HepG2 (cell line): ENCODE data around the gene CENPB. TPM values are rescaled to one million over a fixed set of nuclear protein-coding genes. Genes with fewer than 3 reads are reported as not detected.

Experiments used
- CENPX ChIP-seq: sonication (generic); formaldehyde crosslinking; IDR thresholded peaks from 2 replicates; pipeline ENCODE4 v1.9.0; 2021; ENCODE audit warnings: mild to moderate bottlenecking, missing genetic modification reagents, moderate library complexity
- DPF2 ChIP-seq: sonication (generic); formaldehyde crosslinking; IDR thresholded peaks from 2 replicates; pipeline ENCODE4 v1.4.0; 2020; ENCODE audit warnings: mild to moderate bottlenecking, low read depth, missing genetic modification reagents, borderline replicate concordance
- DR1 ChIP-seq: sonication (generic); formaldehyde crosslinking; IDR thresholded peaks from 2 replicates; pipeline ENCODE4 v1.8.0; 2021; ENCODE audit warnings: mild to moderate bottlenecking, missing genetic modification reagents, inconsistent platforms
- HCFC1 ChIP-seq: fragments of 150-350 bp; IDR thresholded peaks from 2 replicates; pipeline ENCODE4 v1.6.1; 2014; ENCODE audit warnings: low read depth, low read length
- RBM22 ChIP-seq: fragments of 200-400 bp; formaldehyde crosslinking; optimal IDR thresholded peaks from 2 replicates; pipeline ENCODE3; 2017; ENCODE audit warnings: mild to moderate bottlenecking, low read length, moderate library complexity
- SMARCC2 ChIP-seq: fragments of 450-650 bp; IDR thresholded peaks from 2 replicates; pipeline ENCODE4 v1.6.1; 2017; ENCODE audit warnings: antibody characterized with exemption, mild to moderate bottlenecking
- TGIF2 ChIP-seq: IDR thresholded peaks from 2 replicates; pipeline ENCODE4 v1.6.1; 2016; ENCODE audit warnings: control low read depth, missing compliant biosample characterization
- ZFP37 ChIP-seq: sonication (generic); formaldehyde crosslinking; IDR thresholded peaks from 2 replicates; pipeline ENCODE4 v1.4.0; 2020; ENCODE audit warnings: missing genetic modification reagents, borderline replicate concordance
- ZFP62 ChIP-seq: sonication (generic); formaldehyde crosslinking; IDR thresholded peaks from 2 replicates; pipeline ENCODE4 v1.4.0; 2020; ENCODE audit warnings: missing genetic modification reagents
- ZNF230 ChIP-seq: sonication (generic); formaldehyde crosslinking; IDR thresholded peaks from 2 replicates; pipeline ENCODE4 v1.4.0; 2020; ENCODE audit warnings: mild to moderate bottlenecking, missing genetic modification reagents
- ZNF354B ChIP-seq: sonication (generic); formaldehyde crosslinking; IDR thresholded peaks from 2 replicates; pipeline ENCODE4 v1.8.0; 2022; ENCODE audit warnings: mild to moderate bottlenecking, missing genetic modification reagents
- ZNF430 ChIP-seq: sonication (generic); formaldehyde crosslinking; IDR thresholded peaks from 2 replicates; pipeline ENCODE4 v1.9.0; 2021; ENCODE audit warnings: mild to moderate bottlenecking, missing genetic modification reagents
- ZNF883 ChIP-seq: sonication (generic); formaldehyde crosslinking; IDR thresholded peaks from 2 replicates; pipeline ENCODE4 v1.5.1; 2020; ENCODE audit warnings: mild to moderate bottlenecking, missing genetic modification reagents; ENCODE audit errors: not compliant biosample characterization
- polyA plus RNA-seq, 8 experiments: library from polyadenylated mRNA; depleted of rRNA in 3 of 8; stranded (reverse) in 7 of 8; unstranded in 1 of 8; fragments of >200 nt; fragmentation: Illumina TruSeq in 4 of 8; extraction: Trizol in 4 of 8; gene quantifications; 2 replicates each; pipeline versions ENCODE4 v1.2.1 to v1.2.3, GENCODE V29; 2011 to 2016; ENCODE audit warnings: low read depth in 4 of 8, missing spikeins in 1 of 8, mixed read lengths in 1 of 8; ENCODE audit not compliant: insufficient read depth in 1 of 8
- total RNA-seq, 5 experiments: library from RNA; depleted of rRNA; stranded (reverse); fragments of >200 nt; fragmentation: Illumina TruSeq; extraction: Trizol; gene quantifications; 2 replicates each; pipeline ENCODE4 v1.2.3, GENCODE V29; 2016; ENCODE audit warnings: low read depth in 1 of 5
- TF ChIP-seq, protein P1 (sequence below): sonication (generic); formaldehyde crosslinking; IDR thresholded peaks from 2 replicates; pipeline ENCODE4 v1.4.0; 2020; ENCODE audit warnings: missing genetic modification reagents
- TF ChIP-seq, protein P2 (sequence below): IDR thresholded peaks from 2 replicates; pipeline ENCODE4 v1.6.1; 2016
- TF ChIP-seq, protein P3 (sequence below): IDR thresholded peaks from 2 replicates; pipeline ENCODE4 v1.6.1; 2016; ENCODE audit warnings: missing compliant biosample characterization, missing genetic modification reagents, borderline replicate concordance
- TF ChIP-seq, protein P4 (sequence below): sonication (generic); formaldehyde crosslinking; IDR thresholded peaks from 2 replicates; pipeline ENCODE4 v1.4.0; 2020; ENCODE audit warnings: missing genetic modification reagents
- TF ChIP-seq, protein P5 (sequence below): sonication (generic); formaldehyde crosslinking; IDR thresholded peaks from 2 replicates; pipeline ENCODE4 v1.5.0; 2020; ENCODE audit warnings: missing genetic modification reagents
- TF ChIP-seq, protein P6 (sequence below): fragments of 450-650 bp; IDR thresholded peaks from 2 replicates; pipeline ENCODE4 v1.6.1; 2017

The CENPB gene
- total and polyA plus RNA-seq, 2 of the 13 experiments (the other 11 are each of a cell fraction or from before 2014, with no cell fraction given), result 10.4 to 54.5 TPM

DNA sequence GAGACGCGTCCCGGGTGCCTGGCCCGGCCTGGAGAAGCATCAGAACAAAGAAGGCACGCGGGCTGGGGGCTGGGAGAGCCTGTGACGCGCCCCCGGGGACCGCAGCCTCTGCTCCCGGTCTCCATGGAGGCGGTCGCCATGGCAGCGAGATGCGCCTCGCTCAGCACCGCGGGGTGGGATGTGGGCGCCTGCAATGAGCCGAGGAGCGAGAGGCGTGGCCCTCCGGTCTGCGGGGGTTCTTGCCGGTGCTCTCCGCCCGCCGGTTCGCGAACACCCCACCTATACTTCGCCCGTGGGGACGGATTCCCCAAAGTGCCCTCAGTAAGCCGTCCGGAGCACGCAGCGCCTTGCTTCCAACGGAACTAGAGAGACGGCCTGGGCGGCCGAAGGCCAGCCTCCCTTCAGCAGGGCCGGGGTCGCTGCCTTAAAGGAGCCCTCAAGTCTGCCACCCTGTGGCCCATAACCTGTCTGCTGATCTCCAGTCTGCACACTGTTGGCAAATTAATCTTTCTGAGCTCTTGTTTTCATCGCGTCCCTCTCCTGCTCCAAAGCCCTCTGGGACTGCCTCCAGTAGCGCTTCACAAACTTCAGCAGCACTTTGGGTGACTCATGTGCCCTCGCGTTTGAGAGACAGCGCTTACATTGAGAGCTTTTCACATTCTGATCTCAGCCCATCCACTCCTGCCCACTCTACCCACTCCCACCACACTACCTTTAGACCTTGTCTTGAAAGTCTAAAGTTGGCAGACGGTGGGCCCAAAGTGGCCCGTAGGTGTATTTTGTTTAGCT lies 18.0 kb downstream of the CENPB start (continued):
- TF ChIP-seq, protein P1, sequence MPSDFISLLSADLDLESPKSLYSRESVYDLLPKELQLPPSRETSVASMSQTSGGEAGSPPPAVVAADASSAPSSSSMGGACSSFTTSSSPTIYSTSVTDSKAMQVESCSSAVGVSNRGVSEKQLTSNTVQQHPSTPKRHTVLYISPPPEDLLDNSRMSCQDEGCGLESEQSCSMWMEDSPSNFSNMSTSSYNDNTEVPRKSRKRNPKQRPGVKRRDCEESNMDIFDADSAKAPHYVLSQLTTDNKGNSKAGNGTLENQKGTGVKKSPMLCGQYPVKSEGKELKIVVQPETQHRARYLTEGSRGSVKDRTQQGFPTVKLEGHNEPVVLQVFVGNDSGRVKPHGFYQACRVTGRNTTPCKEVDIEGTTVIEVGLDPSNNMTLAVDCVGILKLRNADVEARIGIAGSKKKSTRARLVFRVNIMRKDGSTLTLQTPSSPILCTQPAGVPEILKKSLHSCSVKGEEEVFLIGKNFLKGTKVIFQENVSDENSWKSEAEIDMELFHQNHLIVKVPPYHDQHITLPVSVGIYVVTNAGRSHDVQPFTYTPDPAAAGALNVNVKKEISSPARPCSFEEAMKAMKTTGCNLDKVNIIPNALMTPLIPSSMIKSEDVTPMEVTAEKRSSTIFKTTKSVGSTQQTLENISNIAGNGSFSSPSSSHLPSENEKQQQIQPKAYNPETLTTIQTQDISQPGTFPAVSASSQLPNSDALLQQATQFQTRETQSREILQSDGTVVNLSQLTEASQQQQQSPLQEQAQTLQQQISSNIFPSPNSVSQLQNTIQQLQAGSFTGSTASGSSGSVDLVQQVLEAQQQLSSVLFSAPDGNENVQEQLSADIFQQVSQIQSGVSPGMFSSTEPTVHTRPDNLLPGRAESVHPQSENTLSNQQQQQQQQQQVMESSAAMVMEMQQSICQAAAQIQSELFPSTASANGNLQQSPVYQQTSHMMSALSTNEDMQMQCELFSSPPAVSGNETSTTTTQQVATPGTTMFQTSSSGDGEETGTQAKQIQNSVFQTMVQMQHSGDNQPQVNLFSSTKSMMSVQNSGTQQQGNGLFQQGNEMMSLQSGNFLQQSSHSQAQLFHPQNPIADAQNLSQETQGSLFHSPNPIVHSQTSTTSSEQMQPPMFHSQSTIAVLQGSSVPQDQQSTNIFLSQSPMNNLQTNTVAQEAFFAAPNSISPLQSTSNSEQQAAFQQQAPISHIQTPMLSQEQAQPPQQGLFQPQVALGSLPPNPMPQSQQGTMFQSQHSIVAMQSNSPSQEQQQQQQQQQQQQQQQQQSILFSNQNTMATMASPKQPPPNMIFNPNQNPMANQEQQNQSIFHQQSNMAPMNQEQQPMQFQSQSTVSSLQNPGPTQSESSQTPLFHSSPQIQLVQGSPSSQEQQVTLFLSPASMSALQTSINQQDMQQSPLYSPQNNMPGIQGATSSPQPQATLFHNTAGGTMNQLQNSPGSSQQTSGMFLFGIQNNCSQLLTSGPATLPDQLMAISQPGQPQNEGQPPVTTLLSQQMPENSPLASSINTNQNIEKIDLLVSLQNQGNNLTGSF (CRISPR knock-in tag), result no peak
- TF ChIP-seq SMARCC2, result no peak
- TF ChIP-seq RBM22, result peak; percentile 99
- TF ChIP-seq TGIF2 (CRISPR knock-in tag), result peak; percentile 44; the same call in 1 of the 2 replicates
- TF ChIP-seq ZFP62 (CRISPR knock-in tag), result no peak
- no peak; the same call in 1 of the 2 replicates for TF ChIP-seq DPF2
- TF ChIP-seq, protein P2, sequence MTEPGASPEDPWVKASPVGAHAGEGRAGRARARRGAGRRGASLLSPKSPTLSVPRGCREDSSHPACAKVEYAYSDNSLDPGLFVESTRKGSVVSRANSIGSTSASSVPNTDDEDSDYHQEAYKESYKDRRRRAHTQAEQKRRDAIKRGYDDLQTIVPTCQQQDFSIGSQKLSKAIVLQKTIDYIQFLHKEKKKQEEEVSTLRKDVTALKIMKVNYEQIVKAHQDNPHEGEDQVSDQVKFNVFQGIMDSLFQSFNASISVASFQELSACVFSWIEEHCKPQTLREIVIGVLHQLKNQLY (CRISPR knock-in tag), result no peak
- TF ChIP-seq, protein P3, sequence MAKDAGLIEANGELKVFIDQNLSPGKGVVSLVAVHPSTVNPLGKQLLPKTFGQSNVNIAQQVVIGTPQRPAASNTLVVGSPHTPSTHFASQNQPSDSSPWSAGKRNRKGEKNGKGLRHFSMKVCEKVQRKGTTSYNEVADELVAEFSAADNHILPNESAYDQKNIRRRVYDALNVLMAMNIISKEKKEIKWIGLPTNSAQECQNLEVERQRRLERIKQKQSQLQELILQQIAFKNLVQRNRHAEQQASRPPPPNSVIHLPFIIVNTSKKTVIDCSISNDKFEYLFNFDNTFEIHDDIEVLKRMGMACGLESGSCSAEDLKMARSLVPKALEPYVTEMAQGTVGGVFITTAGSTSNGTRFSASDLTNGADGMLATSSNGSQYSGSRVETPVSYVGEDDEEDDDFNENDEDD (CRISPR knock-in tag), result peak; percentile 33; the same call in 1 of the 2 replicates
- no peak for TF ChIP-seq ZNF430
- no peak for TF ChIP-seq CENPX
- TF ChIP-seq, protein P4, sequence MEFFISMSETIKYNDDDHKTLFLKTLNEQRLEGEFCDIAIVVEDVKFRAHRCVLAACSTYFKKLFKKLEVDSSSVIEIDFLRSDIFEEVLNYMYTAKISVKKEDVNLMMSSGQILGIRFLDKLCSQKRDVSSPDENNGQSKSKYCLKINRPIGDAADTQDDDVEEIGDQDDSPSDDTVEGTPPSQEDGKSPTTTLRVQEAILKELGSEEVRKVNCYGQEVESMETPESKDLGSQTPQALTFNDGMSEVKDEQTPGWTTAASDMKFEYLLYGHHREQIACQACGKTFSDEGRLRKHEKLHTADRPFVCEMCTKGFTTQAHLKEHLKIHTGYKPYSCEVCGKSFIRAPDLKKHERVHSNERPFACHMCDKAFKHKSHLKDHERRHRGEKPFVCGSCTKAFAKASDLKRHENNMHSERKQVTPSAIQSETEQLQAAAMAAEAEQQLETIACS, result 0 out of 2 replicates have a peak, but pooled peaks have one; percentile 21
- TF ChIP-seq, protein P5, sequence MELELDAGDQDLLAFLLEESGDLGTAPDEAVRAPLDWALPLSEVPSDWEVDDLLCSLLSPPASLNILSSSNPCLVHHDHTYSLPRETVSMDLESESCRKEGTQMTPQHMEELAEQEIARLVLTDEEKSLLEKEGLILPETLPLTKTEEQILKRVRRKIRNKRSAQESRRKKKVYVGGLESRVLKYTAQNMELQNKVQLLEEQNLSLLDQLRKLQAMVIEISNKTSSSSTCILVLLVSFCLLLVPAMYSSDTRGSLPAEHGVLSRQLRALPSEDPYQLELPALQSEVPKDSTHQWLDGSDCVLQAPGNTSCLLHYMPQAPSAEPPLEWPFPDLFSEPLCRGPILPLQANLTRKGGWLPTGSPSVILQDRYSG, result 0 out of 2 replicates have a peak, but pooled peaks have one; percentile 57
- peak; percentile 48 for TF ChIP-seq ZNF883 (CRISPR knock-in tag)
- TF ChIP-seq HCFC1, result no peak
- TF ChIP-seq ZNF354B, result no peak
- TF ChIP-seq, protein P6, sequence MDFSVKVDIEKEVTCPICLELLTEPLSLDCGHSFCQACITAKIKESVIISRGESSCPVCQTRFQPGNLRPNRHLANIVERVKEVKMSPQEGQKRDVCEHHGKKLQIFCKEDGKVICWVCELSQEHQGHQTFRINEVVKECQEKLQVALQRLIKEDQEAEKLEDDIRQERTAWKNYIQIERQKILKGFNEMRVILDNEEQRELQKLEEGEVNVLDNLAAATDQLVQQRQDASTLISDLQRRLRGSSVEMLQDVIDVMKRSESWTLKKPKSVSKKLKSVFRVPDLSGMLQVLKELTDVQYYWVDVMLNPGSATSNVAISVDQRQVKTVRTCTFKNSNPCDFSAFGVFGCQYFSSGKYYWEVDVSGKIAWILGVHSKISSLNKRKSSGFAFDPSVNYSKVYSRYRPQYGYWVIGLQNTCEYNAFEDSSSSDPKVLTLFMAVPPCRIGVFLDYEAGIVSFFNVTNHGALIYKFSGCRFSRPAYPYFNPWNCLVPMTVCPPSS, result no peak
- no peak for TF ChIP-seq ZFP37
- TF ChIP-seq ZNF230, result peak; percentile 90; the same call in 1 of the 2 replicates
- no peak for TF ChIP-seq DR1 (CRISPR knock-in tag)
